Caco-2 (cell line): ENCODE data around the gene SLC46A1. TPM values are rescaled to one million over a fixed set of nuclear protein-coding genes. Genes with fewer than 3 reads are reported as not detected.

Source experiments
- BruUV-seq: library from RNA; stranded (reverse); fragments of 400-500 nt; replicated peaks from 2 replicates; lab custom pipeline; 2021; lab: Mats Ljungman, UMichigan
- CTCF ChIA-PET: fragments of 300-600 bp; sonication (Branson Sonifier 250); formaldehyde crosslinking; loops from one replicate; lab custom pipeline; 2022; ENCODE audit warnings: antibody characterized with exemption; lab: Charles Lee
- POLR2A ChIA-PET: fragments of 300-600 bp; sonication (Branson Sonifier 250); formaldehyde crosslinking; loops from one replicate; lab custom pipeline; 2022; ENCODE audit warnings: antibody characterized with exemption; lab: Charles Lee
- DNase-seq, 2 experiments: peaks; one replicate each; pipeline versions ENCODE4 v3.0.0 to v3.0.0-alpha.2; 2020 to 2022
- H3K27me3 ChIP-seq: replicated peaks from 2 replicates; pipeline ENCODE4 v1.6.0; 2011; ENCODE audit warnings: low read length; ENCODE audit not compliant: control insufficient read depth, insufficient read depth
- H3K36me3 ChIP-seq: 2 replicates; pipeline ENCODE4 v1.5.1; 2011; ENCODE audit warnings: low read length; ENCODE audit not compliant: control insufficient read depth, insufficient read depth
- H3K4me1 ChIP-seq: fragments of 250-450 bp; sonication (Bioruptor Pico); 2 replicates; pipeline ENCODE4 v1.5.1; 2020; ENCODE audit warnings: mild to moderate bottlenecking
- H3K4me3 ChIP-seq: 2 replicates; pipeline ENCODE4 v1.5.1; 2011; ENCODE audit warnings: low read depth, mild to moderate bottlenecking, control low read depth, low read length
- H3K9me3 ChIP-seq: fragments of 250-450 bp; sonication (Bioruptor Pico); 2 replicates; pipeline ENCODE4 v1.5.1; 2020; ENCODE audit warnings: mild to moderate bottlenecking, moderate library complexity
- H3K27ac Mint-ChIP-seq: one replicate; pipeline ENCODE4 v1.8.0; 2022; ENCODE audit warnings: mixed read lengths; ENCODE audit not compliant: unreplicated experiment
- H3K27me3 Mint-ChIP-seq: one replicate; pipeline ENCODE4 v1.8.0; 2022; ENCODE audit warnings: mixed read lengths; ENCODE audit not compliant: insufficient read depth, unreplicated experiment
- H3K36me3 Mint-ChIP-seq: one replicate; pipeline ENCODE4 v1.8.0; 2022; ENCODE audit warnings: mild to moderate bottlenecking, mixed read lengths; ENCODE audit not compliant: insufficient read depth, unreplicated experiment
- H3K4me1 Mint-ChIP-seq: one replicate; pipeline ENCODE4 v1.8.0; 2022; ENCODE audit warnings: low read depth, mixed read lengths; ENCODE audit not compliant: unreplicated experiment
- H3K4me3 Mint-ChIP-seq: one replicate; pipeline ENCODE4 v1.8.0; 2022; ENCODE audit warnings: mild to moderate bottlenecking, moderate library complexity, mixed read lengths; ENCODE audit not compliant: unreplicated experiment
- H3K9me3 Mint-ChIP-seq: one replicate; pipeline ENCODE4 v1.8.0; 2022; ENCODE audit warnings: mixed read lengths; ENCODE audit not compliant: unreplicated experiment
- intact Hi-C: fragments of 100-400 bp; cut with micrococcal nuclease; formaldehyde crosslinking; loops from one replicate; pipeline ENCODE4 v1.10.0; 2022; ENCODE audit not compliant: unreplicated experiment
- total RNA-seq: library from RNA; stranded (reverse); gene quantifications from 2 replicates; pipeline ENCODE4 v1.2.3, GENCODE V29; 2022
- TF ChIP-seq, protein P1 (sequence below), 2 experiments: fragments of 200-600 bp in 1 of 2; IDR thresholded peaks; 1 replicate in 1 of 2; 2 replicates in 1 of 2; pipeline versions ENCODE4 v1.5.1 to v1.8.0; 2011 to 2022; ENCODE audit warnings: antibody characterized with exemption in 1 of 2, control low read depth in 1 of 2, inconsistent platforms in 1 of 2, low read depth in 1 of 2, low read length in 1 of 2, mild to moderate bottlenecking in 1 of 2, moderate library complexity in 1 of 2; ENCODE audit not compliant: insufficient read depth in 1 of 2, severe bottlenecking in 1 of 2, unreplicated experiment in 1 of 2

SLC46A1 gene
- total RNA-seq, 1 experiment from 2014 or later: 114 TPM

DNA sequence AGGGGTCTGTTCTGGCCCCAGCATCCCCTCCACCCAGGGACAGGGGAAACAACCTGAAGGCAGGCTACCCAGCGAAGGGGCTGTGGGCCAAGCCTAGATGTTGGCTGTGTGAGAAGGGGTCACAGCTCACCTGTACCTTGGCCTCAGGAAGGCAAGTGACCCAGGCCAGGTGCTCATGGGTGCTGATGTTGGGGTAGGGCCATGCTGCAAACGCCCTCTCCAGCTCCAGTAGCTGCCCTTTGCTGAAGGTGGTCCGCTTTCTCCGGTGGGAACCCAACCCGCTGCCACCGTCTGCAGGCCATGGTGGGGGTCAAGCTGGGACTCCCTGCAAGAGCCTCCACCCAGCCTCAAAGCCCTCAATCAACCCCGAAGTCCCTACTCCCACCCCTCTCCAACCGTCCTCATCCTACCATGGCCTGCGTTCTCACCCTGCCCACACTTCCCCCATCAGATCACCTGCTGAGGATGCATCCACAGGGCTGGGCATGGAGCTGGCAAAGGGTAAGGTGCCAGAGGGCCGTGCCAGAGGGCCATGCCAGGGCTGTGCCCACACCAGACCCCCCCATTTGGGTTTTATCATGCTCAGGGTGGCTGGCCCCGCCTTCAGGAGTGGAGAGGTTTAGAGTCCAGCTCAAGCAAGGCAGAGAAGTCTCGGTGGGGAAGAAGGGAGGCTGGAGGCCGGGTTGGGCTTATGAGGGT, 41.2 kb downstream of the SLC46A1 start, which contains the start of gene SEBOX:
Gene SEBOX (minus strand): TSS at position 535 of the 699 bp plus-strand sequence. CDS start 48 bp downstream, at position 487.
- Mint-ChIP-seq H3K4me3 (no peak within 1 kb of the TSS), H3K4me1 (peaks cover 27% of the 10 kb centered on the region), H3K9me3 (no peaks in the 10 kb centered on the region), H3K36me3 (peaks cover 71% of the 10 kb centered on the region), H3K27ac (no peak within 1 kb of the TSS), H3K27me3 (no peaks in the 10 kb centered on the region)
- DNase-seq: no peak
- ChIA-PET CTCF (no interaction called here), POLR2A (interaction anchor here (0.7 to 2.9 kb wide), 2 partner anchors 18 to 29 kb away, joined by 3 to 10 read pairs; partner anchors contain the start of genes IFT20 and TNFAIP1)
- Histone ChIP-seq H3K36me3 (peaks cover 26% of the 10 kb centered on the region), H3K4me1 (peaks cover 31% of the 10 kb centered on the region), H3K9me3 (no peaks in the 10 kb centered on the region), H3K27me3 (no peaks in the 10 kb centered on the region), H3K4me3 (no peak within 1 kb of the TSS)
- TF ChIP-seq, protein P1, sequence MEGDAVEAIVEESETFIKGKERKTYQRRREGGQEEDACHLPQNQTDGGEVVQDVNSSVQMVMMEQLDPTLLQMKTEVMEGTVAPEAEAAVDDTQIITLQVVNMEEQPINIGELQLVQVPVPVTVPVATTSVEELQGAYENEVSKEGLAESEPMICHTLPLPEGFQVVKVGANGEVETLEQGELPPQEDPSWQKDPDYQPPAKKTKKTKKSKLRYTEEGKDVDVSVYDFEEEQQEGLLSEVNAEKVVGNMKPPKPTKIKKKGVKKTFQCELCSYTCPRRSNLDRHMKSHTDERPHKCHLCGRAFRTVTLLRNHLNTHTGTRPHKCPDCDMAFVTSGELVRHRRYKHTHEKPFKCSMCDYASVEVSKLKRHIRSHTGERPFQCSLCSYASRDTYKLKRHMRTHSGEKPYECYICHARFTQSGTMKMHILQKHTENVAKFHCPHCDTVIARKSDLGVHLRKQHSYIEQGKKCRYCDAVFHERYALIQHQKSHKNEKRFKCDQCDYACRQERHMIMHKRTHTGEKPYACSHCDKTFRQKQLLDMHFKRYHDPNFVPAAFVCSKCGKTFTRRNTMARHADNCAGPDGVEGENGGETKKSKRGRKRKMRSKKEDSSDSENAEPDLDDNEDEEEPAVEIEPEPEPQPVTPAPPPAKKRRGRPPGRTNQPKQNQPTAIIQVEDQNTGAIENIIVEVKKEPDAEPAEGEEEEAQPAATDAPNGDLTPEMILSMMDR (IDR thresholded peaks at IDR 0.05; ENCODE audit: insufficient read depth in 1 of 2, low read depth in 1 of 2, low read length in 1 of 2, severe bottlenecking in 1 of 2, unreplicated experiment in 1 of 2): no peak
- intact Hi-C loops: loop anchor here (10.0 kb wide), 1 partner anchor 180 kb away; no protein-coding TSS in a partner anchor
- BruUV-seq: no TSS peak

DNA sequence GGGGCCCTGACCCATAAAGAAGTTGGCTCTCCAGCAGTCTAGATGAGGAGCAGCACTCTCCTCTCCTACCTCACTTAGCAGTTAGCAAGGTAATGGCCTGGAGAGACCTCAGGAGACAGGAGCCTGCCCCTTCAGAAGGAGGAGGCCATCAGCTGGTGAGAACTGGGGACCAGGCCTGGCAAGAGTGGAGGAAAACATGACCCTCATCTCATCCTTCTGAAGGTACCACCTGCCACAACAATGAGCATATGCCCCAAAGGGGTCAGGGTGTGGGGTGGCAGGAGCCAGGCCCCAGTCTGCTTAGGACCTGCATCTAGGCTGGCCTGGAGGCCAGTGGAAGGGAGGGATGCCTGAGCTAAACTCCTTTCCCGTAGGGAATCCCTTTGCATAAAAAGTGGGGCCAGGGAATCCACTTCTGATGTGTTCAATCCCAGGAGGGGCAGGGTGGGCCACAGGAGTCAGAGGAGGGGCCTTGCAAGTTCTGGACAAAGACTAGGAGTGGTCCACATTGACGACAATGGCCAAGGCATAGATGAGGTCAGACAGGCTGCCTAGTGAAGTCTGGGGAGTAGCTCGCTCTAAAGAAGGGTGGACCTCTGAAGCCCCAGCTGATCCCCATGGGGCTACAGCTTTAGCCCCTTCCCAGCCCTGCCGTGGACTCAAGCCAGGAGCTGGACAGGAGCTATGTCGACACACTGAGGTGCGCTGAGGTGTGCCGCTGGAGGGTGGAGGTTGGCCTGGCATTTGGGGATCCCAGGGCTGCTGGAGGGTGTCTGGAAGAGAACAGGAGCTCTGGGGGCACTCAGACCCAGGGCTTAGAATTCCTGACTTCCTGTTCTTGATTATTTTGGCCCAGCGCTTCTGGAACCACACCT, 42.0 kb downstream of the SLC46A1 start:
- no TSS peak for BruUV-seq
- Mint-ChIP-seq H3K36me3 (peaks cover 69% of the 10 kb centered on the region), H3K4me1 (peaks cover 19% of the 10 kb centered on the region), H3K27ac (no peak overlapping the region), H3K4me3 (no peak overlapping the region), H3K27me3 (no peaks in the 10 kb centered on the region), H3K9me3 (no peaks in the 10 kb centered on the region)
- DNase-seq: no peak
- ChIA-PET CTCF (interaction anchor here (1.2 kb wide), 1 partner anchor 28 kb away, joined by 3 read pairs; the partner anchor contains the start of gene TNFAIP1), POLR2A (interaction anchor here (0.7 to 2.9 kb wide), 2 partner anchors 17 to 28 kb away, joined by 3 to 10 read pairs; partner anchors contain the start of genes IFT20 and TNFAIP1)
- H3K4me1 ChIP-seq: peaks cover 23% of the 10 kb centered on the region
- no peak overlapping the region for H3K4me3 ChIP-seq
- intact Hi-C loops: loop anchor here (10.0 kb wide), 1 partner anchor 181 kb away; no protein-coding TSS in a partner anchor
- peaks cover 29% of the 10 kb centered on the region for H3K36me3 ChIP-seq
- H3K27me3 ChIP-seq: no peaks in the 10 kb centered on the region
- TF ChIP-seq, protein P1 (IDR thresholded peaks at IDR 0.05; ENCODE audit: insufficient read depth in 1 of 2, low read depth in 1 of 2, low read length in 1 of 2, severe bottlenecking in 1 of 2, unreplicated experiment in 1 of 2): no peak
- no peaks in the 10 kb centered on the region for H3K9me3 ChIP-seq

DNA sequence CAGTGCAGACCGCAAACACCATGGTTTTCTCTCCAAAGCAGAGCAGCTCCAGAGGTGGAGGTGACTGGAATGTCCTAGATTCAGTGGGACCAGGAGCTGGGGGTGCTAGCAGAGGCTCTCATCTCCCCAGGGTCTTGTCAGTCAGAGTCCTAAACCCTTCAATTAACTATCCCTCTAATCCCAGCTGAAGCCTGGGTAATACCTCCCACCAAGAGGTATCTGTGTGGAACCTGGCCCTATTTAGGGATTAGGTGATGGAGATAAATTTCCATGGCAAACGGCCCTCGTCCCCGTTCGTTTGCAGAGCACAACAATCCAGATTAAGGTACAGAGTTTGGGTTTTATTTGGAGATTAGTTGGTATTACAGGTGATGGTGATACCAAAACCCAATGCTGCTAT, 42.8 kb downstream of the SLC46A1 start:
- Histone ChIP-seq H3K9me3 (no peaks in the 10 kb centered on the region), H3K27me3 (no peaks in the 10 kb centered on the region), H3K36me3 (peaks cover 26% of the 10 kb centered on the region), H3K4me1 (peaks cover 19% of the 10 kb centered on the region), H3K4me3 (no peak overlapping the region)
- intact Hi-C loops: loop anchor here (10.0 kb wide), 1 partner anchor 182 kb away; no protein-coding TSS in a partner anchor
- Mint-ChIP-seq H3K27ac (no peak overlapping the region), H3K36me3 (peaks cover 72% of the 10 kb centered on the region), H3K9me3 (no peaks in the 10 kb centered on the region), H3K4me3 (no peak overlapping the region), H3K27me3 (no peaks in the 10 kb centered on the region), H3K4me1 (peaks cover 17% of the 10 kb centered on the region)
- ChIA-PET POLR2A (interaction anchor here (2.9 kb wide), 1 partner anchor 27 kb away, joined by 10 read pairs; the partner anchor contains the start of genes IFT20 and TNFAIP1), CTCF (interaction anchor here (1.2 kb wide), 1 partner anchor 27 kb away, joined by 3 read pairs; the partner anchor contains the start of gene TNFAIP1)
- no peak for DNase-seq
- TF ChIP-seq, protein P1 (IDR thresholded peaks at IDR 0.05; ENCODE audit: insufficient read depth in 1 of 2, low read depth in 1 of 2, low read length in 1 of 2, severe bottlenecking in 1 of 2, unreplicated experiment in 1 of 2): no peak
- BruUV-seq: no TSS peak
